ENCODE measurements around the gene FAM3C.

The FAM3C gene

GRCh38 chr7:121391686-121392085 lies 4.4 kb downstream of the FAM3C start:
- H3K27ac ChIP-seq (ENCODE audit: low read length): no peak overlapping the region
- DNase-seq: no peak
- H4K20me1 ChIP-seq (ENCODE audit: insufficient read depth, low read length): peaks cover 10% of the 10 kb centered on the region; the same call in 1 of the 2 replicates
- no peak overlapping the region for H2AFZ ChIP-seq (ENCODE audit: low read depth, low read length)
- H3K79me2 ChIP-seq (ENCODE audit: insufficient read depth, low read length): peaks cover 84% of the 10 kb centered on the region
- H3K27me3 ChIP-seq (ENCODE audit: insufficient read depth, low read length, poor library complexity): no peaks in the 10 kb centered on the region
- ATAC-seq (ENCODE audit: insufficient read depth, low read depth): no peak
- no peak overlapping the region for H3K4me2 ChIP-seq (ENCODE audit: insufficient read depth, low read length)
- H3K9me3 ChIP-seq (ENCODE audit: insufficient read depth, low read length, severe bottlenecking): no peaks in the 10 kb centered on the region
- no peak overlapping the region for H3K4me3 ChIP-seq (ENCODE audit: low read depth in 1 of 2, low read length in 2 of 2)
- no peak overlapping the region for H3K9ac ChIP-seq (ENCODE audit: low read depth, low read length)
- H3K36me3 ChIP-seq (ENCODE audit: insufficient read depth, low read length): peaks cover 9% of the 10 kb centered on the region; the same call in 1 of the 2 replicates
- no peak for TF ChIP-seq CTCF (IDR thresholded peaks at IDR 0.05; ENCODE audit: borderline replicate concordance, extremely low read depth, low read length, poor library complexity, severe bottlenecking)
- no peak for TF ChIP-seq EZH2 (IDR thresholded peaks at IDR 0.05; ENCODE audit: borderline replicate concordance, low read depth, low read length, severe bottlenecking)
- peaks cover 24% of the 10 kb centered on the region for H3K4me1 ChIP-seq (ENCODE audit: insufficient read depth, low read length)

GRCh38 chr7:121390617-121391016 lies 5.5 kb downstream of the FAM3C start:
- Histone ChIP-seq H3K27me3 (ENCODE audit: insufficient read depth, low read length, poor library complexity) (no peaks in the 10 kb centered on the region), H4K20me1 (ENCODE audit: insufficient read depth, low read length) (peaks cover 17% of the 10 kb centered on the region; the same call in 1 of the 2 replicates), H3K4me1 (ENCODE audit: insufficient read depth, low read length) (peaks cover 20% of the 10 kb centered on the region), H3K36me3 (ENCODE audit: insufficient read depth, low read length) (peaks cover 9% of the 10 kb centered on the region; the same call in 1 of the 2 replicates), H3K27ac (ENCODE audit: low read length) (no peak overlapping the region), H3K9me3 (ENCODE audit: insufficient read depth, low read length, severe bottlenecking) (no peaks in the 10 kb centered on the region), H3K9ac (ENCODE audit: low read depth, low read length) (no peak overlapping the region), H3K4me3 (ENCODE audit: low read depth in 1 of 2, low read length in 2 of 2) (no peak overlapping the region), H3K79me2 (ENCODE audit: insufficient read depth, low read length) (peaks cover 89% of the 10 kb centered on the region), H2AFZ (ENCODE audit: low read depth, low read length) (no peak overlapping the region), H3K4me2 (ENCODE audit: insufficient read depth, low read length) (no peak overlapping the region)
- no peak for TF ChIP-seq EZH2 (IDR thresholded peaks at IDR 0.05; ENCODE audit: borderline replicate concordance, low read depth, low read length, severe bottlenecking)
- ATAC-seq (ENCODE audit: insufficient read depth, low read depth) (0 out of 3 replicates have a peak, but pooled peaks have one; percentile 23), DNase-seq (no peak)

- H3K36me3 ChIP-seq (ENCODE audit: insufficient read depth, low read length): 0 out of 2 replicates have a peak, but pooled peaks cover 9% of the 10 kb centered on the region
- TF ChIP-seq CTCF (IDR thresholded peaks at IDR 0.05; ENCODE audit: borderline replicate concordance, extremely low read depth, low read length, poor library complexity, severe bottlenecking): no peak
- no peak for TF ChIP-seq EZH2 (IDR thresholded peaks at IDR 0.05; ENCODE audit: borderline replicate concordance, low read depth, low read length, severe bottlenecking)
- DNase-seq (no peak), ATAC-seq (ENCODE audit: insufficient read depth, low read depth) (no peak)
- no peak overlapping the region for H3K4me3 ChIP-seq (ENCODE audit: low read depth in 1 of 2, low read length in 2 of 2)
- H3K9me3 ChIP-seq (ENCODE audit: insufficient read depth, low read length, severe bottlenecking): no peaks in the 10 kb centered on the region
- H4K20me1 ChIP-seq (ENCODE audit: insufficient read depth, low read length): peaks cover 21% of the 10 kb centered on the region; the same call in 1 of the 2 replicates
- H3K27ac ChIP-seq (ENCODE audit: low read length): no peak overlapping the region
- no peaks in the 10 kb centered on the region for H3K27me3 ChIP-seq (ENCODE audit: insufficient read depth, low read length, poor library complexity)
- H3K79me2 ChIP-seq (ENCODE audit: insufficient read depth, low read length): peaks cover 90% of the 10 kb centered on the region
- H3K4me1 ChIP-seq (ENCODE audit: insufficient read depth, low read length): peaks cover 15% of the 10 kb centered on the region
- H3K9ac ChIP-seq (ENCODE audit: low read depth, low read length): no peak overlapping the region
- H3K4me2 ChIP-seq (ENCODE audit: insufficient read depth, low read length): no peak overlapping the region
- no peak overlapping the region for H2AFZ ChIP-seq (ENCODE audit: low read depth, low read length)
These were observed 6.0 kb downstream of the FAM3C start for GRCh38 chr7:121390109-121390508.

GRCh38 chr7:121388950-121389349 lies 7.2 kb downstream of the FAM3C start:
- Histone ChIP-seq H3K27me3 (ENCODE audit: insufficient read depth, low read length, poor library complexity) (no peaks in the 10 kb centered on the region), H3K9me3 (ENCODE audit: insufficient read depth, low read length, severe bottlenecking) (no peaks in the 10 kb centered on the region), H4K20me1 (ENCODE audit: insufficient read depth, low read length) (peaks cover 21% of the 10 kb centered on the region; the same call in 1 of the 2 replicates), H3K79me2 (ENCODE audit: insufficient read depth, low read length) (peaks cover 90% of the 10 kb centered on the region), H2AFZ (ENCODE audit: low read depth, low read length) (no peak overlapping the region), H3K4me2 (ENCODE audit: insufficient read depth, low read length) (no peak overlapping the region), H3K27ac (ENCODE audit: low read length) (no peak overlapping the region), H3K9ac (ENCODE audit: low read depth, low read length) (no peak overlapping the region), H3K4me1 (ENCODE audit: insufficient read depth, low read length) (peaks cover 4% of the 10 kb centered on the region; the same call in 1 of the 2 replicates), H3K36me3 (ENCODE audit: insufficient read depth, low read length) (0 out of 2 replicates have a peak, but pooled peaks cover 9% of the 10 kb centered on the region), H3K4me3 (ENCODE audit: low read depth in 1 of 2, low read length in 2 of 2) (no peak overlapping the region)
- DNase-seq (no peak), ATAC-seq (ENCODE audit: insufficient read depth, low read depth) (no peak)
- TF ChIP-seq EZH2 (IDR thresholded peaks at IDR 0.05; ENCODE audit: borderline replicate concordance, low read depth, low read length, severe bottlenecking) (no peak), CTCF (IDR thresholded peaks at IDR 0.05; ENCODE audit: borderline replicate concordance, extremely low read depth, low read length, poor library complexity, severe bottlenecking) (no peak)

All from DND-41 (cell line).